CD4-positive, alpha-beta T cell treated with Interleukin-4 for 1 hour (primary cell): ENCODE measurements around the gene CARD16.
"Not testable (repeated sequence)": the region's sequence is repeated elsewhere in the genome, so short reads cannot be mapped to it uniquely, and the experiment has no call there.

Experiments
- DNase-seq, 2 donors: peaks; one replicate each; pipeline ENCODE4 v3.0.0-alpha.2; 2020 to 2022

The CARD16 gene

GRCh38 chr11:105046898-105047579 lies 1.9 kb upstream of the CARD16 start:
- no peak for DNase-seq

DNA sequence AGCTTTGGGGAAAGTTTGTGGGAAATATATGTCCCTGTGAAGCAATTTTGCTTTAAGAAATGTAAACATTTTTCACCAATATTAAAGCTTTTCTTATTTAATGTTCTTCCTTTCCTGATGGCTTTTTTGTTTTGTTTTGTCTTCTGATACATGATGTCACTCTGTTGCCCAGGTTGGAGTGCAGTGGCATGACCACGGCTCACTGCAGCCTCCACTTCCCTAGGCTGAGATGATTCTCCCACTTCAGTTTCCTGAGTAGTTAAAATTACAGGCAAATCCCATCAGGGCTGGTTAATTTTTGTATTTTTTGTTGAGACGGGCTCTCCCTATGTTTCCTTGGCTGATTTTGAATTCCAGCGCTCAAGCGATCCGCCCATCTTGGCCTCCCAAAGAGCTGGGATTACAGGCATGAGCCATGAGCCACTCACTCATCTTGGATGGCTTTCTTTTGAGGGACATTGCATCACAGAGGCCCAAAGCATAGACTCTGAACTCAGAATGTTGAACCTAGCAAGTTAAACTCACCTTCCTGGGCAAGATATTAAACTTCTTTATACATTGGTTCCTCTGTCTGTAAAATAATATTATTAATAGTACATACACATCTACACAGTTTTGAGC lies 651 bp upstream of the CARD16 start:
- no peak for DNase-seq

DNA sequence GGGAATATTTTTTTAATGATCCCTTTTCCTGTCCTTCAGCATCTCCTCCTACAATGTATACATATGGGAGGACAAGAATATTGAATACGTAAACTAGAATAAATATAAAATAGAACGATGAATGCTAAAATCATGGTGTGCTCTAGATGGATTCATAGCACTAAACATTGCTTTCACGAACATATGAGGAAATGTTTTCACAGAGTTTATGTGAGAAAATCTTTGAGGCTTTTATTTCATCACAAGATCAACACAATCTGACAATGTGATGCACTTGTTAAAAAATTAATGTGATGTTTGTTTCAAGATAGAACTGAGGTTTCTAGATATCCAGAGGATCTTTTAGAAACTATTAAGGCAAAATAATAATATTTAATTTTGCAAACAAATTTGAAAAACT lies 3.0 kb downstream of the CARD16 start:
- DNase-seq, result no peak

DNA sequence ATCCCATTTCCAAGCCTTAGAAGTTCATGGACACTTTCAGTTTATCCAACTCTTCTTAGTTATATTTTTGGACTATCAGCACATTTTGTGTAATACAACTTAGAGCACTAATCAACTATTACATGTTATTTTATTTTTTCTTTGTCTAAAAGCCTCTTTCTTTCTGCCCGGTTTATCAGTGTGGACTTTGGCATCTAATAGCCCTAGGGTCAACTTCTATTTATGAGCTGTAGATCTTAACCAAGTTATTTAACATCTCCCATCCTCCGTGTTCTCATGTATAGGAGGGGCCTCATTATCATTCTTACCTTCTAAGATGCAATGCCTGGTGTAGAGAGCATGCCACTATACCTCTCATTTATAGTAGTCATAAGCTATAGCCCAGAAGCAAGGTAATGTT lies 4.4 kb downstream of the CARD16 start:
- no peak for DNase-seq

GRCh38 chr11:105034813-105035620 lies 10.1 kb downstream of the CARD16 start, which contains the start of gene CASP1:
CASP1 (minus strand) TSS chr11:105035144; CDS start chr11:105035113, 31 bp downstream.
- DNase-seq, result peak; percentile 37 to 55

DNA sequence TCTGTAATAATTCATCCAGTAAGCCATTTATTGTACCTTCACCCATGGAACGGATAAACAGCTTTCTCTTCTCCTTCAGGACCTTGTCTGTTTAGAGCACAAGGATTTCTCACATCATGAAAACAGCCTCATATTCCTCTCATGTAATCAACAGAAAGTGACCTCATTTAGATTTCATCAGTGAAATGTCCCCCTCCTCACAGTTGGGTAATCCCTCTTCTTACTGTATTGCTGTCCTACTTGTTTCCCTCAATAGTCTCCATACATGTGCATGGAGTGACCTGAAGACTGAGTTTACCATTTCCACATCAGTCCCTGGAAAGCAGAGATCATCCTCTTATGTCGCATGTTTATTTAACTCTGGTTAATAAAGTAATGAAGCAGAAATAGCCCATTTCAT lies 10.7 kb downstream of the CARD16 start:
- not testable (repeated sequence) for DNase-seq

- DNase-seq, result peak in 1 of 2 donors; percentile 30
Observed at GRCh38 chr11:105033781-105034180, 11.4 kb downstream of the CARD16 start.

DNA sequence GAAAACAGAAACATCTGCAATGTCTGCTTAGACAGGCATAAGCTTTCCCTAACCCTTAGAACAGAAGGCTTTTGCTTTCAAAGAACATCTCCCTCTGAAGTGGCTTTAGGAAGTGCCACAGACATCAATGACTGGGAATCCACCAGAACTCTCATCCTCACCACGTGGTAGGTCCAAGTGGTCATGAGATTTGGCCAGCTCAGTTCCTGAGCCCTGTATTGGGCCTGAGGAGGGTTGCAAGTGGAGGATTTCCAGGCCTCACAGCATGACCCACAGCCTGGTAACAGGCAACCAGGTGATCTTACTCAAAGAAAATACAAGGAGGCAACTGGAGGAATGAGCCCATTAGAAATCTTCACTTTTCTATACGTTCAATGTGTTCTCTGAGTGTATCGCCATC lies 11.8 kb downstream of the CARD16 start:
- peak in 1 of 2 donors; percentile 31 for DNase-seq

DNA sequence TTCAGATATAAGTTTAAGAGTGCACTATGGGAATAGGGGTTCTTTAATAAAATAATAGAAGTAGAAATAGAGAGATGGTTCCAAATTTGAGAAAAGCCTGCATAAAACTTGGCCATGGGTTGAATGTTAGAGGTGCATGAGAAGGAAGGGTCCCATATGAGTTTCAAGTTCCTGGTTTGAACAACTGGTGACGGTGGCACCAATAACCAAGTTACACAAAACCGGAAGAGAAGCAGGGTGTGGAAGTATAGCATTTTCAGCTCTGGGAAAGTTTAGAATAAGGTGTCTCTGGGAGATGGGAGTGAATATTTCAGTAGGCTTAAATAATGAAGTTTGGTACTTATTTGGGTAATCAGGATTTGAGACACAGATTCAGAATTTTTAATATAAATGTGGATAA lies 12.6 kb downstream of the CARD16 start:
- peak in 1 of 2 donors; percentile 22 for DNase-seq

DNA sequence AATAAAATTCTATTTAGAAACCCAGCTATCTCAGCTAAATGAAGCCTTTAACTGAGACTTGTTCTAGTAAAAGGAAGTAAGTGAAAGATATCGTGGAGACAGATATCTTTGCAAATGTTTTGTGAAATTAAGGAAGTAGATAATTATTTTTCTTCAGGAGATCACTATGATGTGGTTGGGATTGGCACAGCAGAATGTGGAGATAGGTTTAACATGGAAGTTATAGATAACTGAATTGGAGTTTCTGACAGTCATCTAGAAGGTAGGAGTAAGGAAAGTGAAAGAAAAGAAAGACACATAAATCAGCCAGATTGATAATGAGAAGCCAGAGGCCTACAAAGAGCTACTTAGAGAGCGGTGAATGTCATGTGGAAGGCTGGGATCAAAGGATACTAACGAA lies 17.5 kb downstream of the CARD16 start:
- no peak for DNase-seq

DNA sequence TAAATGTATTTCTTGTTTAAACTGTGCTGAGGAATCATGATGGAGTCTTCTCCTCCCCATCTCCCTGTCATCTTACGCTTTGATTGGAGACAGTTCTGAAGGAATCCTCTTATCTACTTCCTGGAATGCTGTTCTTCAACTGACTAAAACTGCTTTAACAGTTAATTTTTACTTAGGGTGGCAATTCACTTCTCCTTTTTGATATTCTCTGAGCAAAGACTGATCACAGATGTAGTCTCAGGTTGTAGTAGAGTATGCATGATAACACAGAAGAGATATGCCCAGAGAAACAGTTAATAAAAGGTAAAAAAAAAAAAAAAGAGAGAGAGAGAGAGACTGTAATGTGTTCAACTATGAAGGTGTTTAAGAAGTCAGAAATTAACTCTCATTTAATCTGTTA lies 20.7 kb downstream of the CARD16 start:
- no peak for DNase-seq

GRCh38 chr11:105023003-105023402 lies 22.1 kb downstream of the CARD16 start, which contains the start of gene CASP5:
CASP5 (minus strand) TSS chr11:105023168; CDS start chr11:105023136, 32 bp downstream.
- DNase-seq, result no peak

DNA sequence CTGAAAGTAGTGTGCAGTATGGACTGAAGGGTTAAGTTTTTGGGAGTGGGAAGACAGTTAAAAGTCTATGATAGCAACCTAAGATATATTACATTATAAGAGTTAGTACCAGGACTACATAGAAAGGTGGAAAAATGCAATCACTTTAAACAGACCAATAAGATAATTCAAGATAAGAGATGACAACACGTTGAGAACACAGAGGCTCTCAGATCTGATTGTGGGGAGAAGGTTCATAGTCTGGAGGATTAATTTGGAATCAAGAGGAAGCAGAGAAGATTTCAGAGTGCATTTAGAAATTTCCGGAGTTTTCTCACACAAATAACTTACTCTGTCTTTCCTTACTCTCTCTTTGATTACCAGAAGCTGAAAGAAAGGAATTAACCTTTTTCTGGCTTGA lies 22.6 kb downstream of the CARD16 start:
- DNase-seq, result no peak

- no peak for DNase-seq
Observed at GRCh38 chr11:105007463-105007862, 37.7 kb downstream of the CARD16 start.

DNA sequence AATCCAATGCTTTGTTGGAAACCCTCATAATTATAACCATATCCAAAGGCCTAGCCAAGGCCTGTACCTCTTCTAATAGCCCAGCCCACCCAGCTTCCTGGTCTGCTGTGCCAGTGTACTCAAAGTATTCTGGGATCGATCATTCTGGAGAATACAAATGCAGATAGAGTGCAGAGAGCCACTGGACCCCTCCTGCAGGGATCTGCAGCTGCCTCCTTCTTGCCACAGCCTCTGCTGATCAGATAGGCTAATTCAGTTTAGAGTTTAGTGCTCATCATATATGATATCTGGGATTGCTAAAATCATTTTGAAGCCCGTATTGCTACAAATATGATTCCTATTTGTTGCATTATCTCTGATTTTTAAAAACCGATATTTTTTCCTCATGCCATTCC lies 39.7 kb downstream of the CARD16 start:
- DNase-seq, result no peak

DNA sequence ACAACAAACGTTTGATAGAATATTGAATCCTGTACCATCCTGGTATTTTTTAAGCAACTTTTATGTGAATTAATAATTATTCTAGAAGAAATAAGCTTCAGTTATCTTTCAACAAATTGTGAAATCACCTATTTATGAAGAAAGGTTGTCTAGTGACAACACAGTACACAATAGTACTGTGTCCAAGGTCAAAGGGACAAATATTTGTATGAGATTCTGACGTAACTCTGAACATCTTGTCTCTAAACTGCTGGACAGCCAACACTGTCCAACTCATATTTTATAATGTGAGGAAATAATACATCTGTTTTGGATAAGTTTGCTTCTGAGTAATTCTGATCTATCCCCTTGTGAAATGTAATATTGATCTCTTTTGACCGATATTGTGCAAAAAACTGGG lies 41.1 kb downstream of the CARD16 start:
- no peak for DNase-seq

- DNase-seq, result no peak
Observed at GRCh38 chr11:105003151-105003550, 42.0 kb downstream of the CARD16 start.

- DNase-seq, result peak; percentile 56 to 66
Observed at GRCh38 chr11:105000797-105001196, 44.3 kb downstream of the CARD16 start.

DNA sequence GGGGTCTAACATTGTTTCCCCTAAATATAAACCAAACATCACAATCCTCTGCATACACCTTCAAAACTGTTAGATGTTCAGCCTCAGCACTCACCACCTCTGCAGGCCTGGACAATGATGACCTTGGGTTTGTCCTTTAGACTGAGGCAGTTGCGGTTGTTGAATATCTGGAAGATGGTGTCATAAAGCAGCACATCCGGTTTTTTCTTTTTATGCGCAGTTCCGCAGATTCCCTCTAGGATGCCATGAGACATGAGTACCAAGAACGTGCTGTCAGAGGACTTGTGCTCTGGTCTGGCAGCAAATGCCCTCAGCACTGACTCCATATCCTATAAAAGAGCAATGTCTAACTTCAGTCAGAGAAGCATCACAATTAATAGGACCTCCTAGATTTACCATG lies 45.0 kb downstream of the CARD16 start:
- DNase-seq, result peak in 1 of 2 donors; percentile 16

DNA sequence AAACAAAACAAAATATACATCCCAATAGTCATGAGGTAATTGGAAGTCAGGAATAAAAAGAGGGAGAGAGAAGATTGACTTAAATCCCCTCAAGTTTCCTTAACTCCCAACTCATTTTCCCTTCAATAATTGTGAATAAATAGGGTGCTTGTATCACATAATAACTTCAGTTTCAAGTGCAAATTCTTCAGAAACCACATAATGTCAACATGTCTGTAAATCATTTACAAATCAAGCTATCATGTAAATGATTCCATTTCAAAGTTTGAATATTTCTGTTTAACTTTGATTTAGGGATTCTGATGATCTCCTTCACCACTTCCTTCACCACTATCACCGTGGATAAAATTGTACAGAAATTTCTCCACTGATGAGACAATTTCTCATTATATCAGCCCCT lies 45.4 kb downstream of the CARD16 start:
- DNase-seq, result no peak

GRCh38 chr11:104997288-104997687 lies 47.8 kb downstream of the CARD16 start:
- DNase-seq, result no peak

GRCh38 chr11:104995001-104995408 lies 50.1 kb downstream of the CARD16 start:
- DNase-seq, result no peak

- no peak for DNase-seq
Observed at GRCh38 chr11:104992781-104993180, 52.4 kb downstream of the CARD16 start.

- DNase-seq, result no peak
Observed at GRCh38 chr11:104991994-104992393, 53.1 kb downstream of the CARD16 start.
